Lung (tissue), 12 donors: ENCODE data around the gene TRIM10. TPM values are rescaled to one million over a fixed set of nuclear protein-coding genes. Genes with fewer than 3 reads are reported as not detected.

ENCODE experiments used
- ATAC-seq: fragments of 200-7000 bp; cut with Tn5 transposase; one replicate; pipeline ENCODE4 v1.9.1; 2020; ENCODE audit warnings: moderate number of reproducible peaks; ENCODE audit not compliant: insufficient read depth, low FRiP score
- DNase-seq, 3 donors: peaks; one replicate each; pipeline ENCODE4 v3.0.0-alpha.2; 2013 to 2017
- H3K27ac ChIP-seq, 2 donors: one replicate each; pipeline ENCODE4 v1.5.1; 2013; ENCODE audit warnings: mild to moderate bottlenecking in 2 of 2, moderate library complexity in 2 of 2, control low read depth in 1 of 2, inconsistent platforms in 1 of 2, low read depth in 1 of 2, low read length in 1 of 2
- H3K27me3 ChIP-seq, 3 donors: one replicate each; pipeline ENCODE4 v1.5.1; 2013; ENCODE audit warnings: low read length in 2 of 3; ENCODE audit not compliant: control insufficient read depth in 3 of 3, insufficient read depth in 3 of 3
- H3K36me3 ChIP-seq, 4 donors: one replicate each; pipeline ENCODE4 v1.5.1; 2013; ENCODE audit warnings: low read length in 4 of 4, mild to moderate bottlenecking in 1 of 4, moderate library complexity in 1 of 4; ENCODE audit not compliant: control insufficient read depth in 4 of 4, insufficient read depth in 4 of 4
- H3K4me1 ChIP-seq, 5 donors: one replicate each; pipeline ENCODE4 v1.5.1; 2013; ENCODE audit warnings: low read length in 5 of 5, mild to moderate bottlenecking in 2 of 5, moderate library complexity in 1 of 5; ENCODE audit not compliant: control insufficient read depth in 5 of 5, insufficient read depth in 5 of 5
- H3K4me3 ChIP-seq: one replicate; pipeline ENCODE4 v1.5.1; 2013; ENCODE audit warnings: mild to moderate bottlenecking, control low read depth, moderate library complexity
- H3K9ac ChIP-seq, 2 donors: one replicate each; pipeline ENCODE4 v1.5.1; 2013; ENCODE audit warnings: low read length in 2 of 2, control low read depth in 1 of 2; ENCODE audit not compliant: insufficient read depth in 1 of 2
- H3K9me3 ChIP-seq, 4 donors: one replicate each; pipeline ENCODE4 v1.5.1; 2013; ENCODE audit warnings: low read length in 3 of 4, mild to moderate bottlenecking in 1 of 4, moderate library complexity in 1 of 4; ENCODE audit not compliant: control insufficient read depth in 4 of 4, insufficient read depth in 3 of 4
- CTCF ChIP-seq: IDR thresholded peaks from 2 replicates; pipeline ENCODE4 v1.5.1; 2012; ENCODE audit warnings: mild to moderate bottlenecking; ENCODE audit errors: control extremely low read depth, extremely low read depth
- WGBS, 2 donors: extraction: QIAGEN DNeasy Blood & Tissue Kit; methylation state at CpG; one replicate each; pipeline ENCODE4 v1.1.7; 2013; 5-methylcytosine and 5-hydroxymethylcytosine counted together
- polyA plus RNA-seq, 2 donors: library from polyadenylated mRNA; stranded (reverse); fragments of 200-250 nt; gene quantifications; one replicate each; pipeline ENCODE4 v1.2.1, GENCODE V29; 2013
- total RNA-seq, 2 donors: library from RNA; depleted of rRNA in 1 of 2; stranded (reverse); fragments of >200 nt in 1 of 2; gene quantifications; one replicate each; pipeline ENCODE4 v1.2.1, GENCODE V29; 2014 to 2021
- donor health status: control.
- donor health status: control.
- donor health status: Bipolar disorder and iron deficiency.
- donor health status: healthy.
- donor health status: DM: yes; HTN: yes; CAD: no.

Gene TRIM10
- total and polyA plus RNA-seq, 4 donors = 0.06 to 1.8 (median 0.09) TPM

GRCh38 chr6:30112402-30112994 lies 48.5 kb downstream of the TRIM10 start:
- no peaks in the 10 kb centered on the region for H3K36me3 ChIP-seq
- H3K27ac ChIP-seq = no peak overlapping the region
- TF ChIP-seq CTCF = no peak
- no peak overlapping the region for H3K9ac ChIP-seq
- ATAC-seq (no peak), DNase-seq (no peak)
- no peaks in the 10 kb centered on the region for H3K4me1 ChIP-seq
- 80 to 81% methylated on average over 10 of the region's 10 CpGs for WGBS, 2 donors
- peaks cover 0 to 65% (median 46%) of the 10 kb centered on the region in 3 donors for H3K27me3 ChIP-seq
- no peaks in the 10 kb centered on the region for H3K9me3 ChIP-seq
- H3K4me3 ChIP-seq = no peak overlapping the region

- no peak overlapping the region for H3K9ac ChIP-seq
- peaks cover 0 to 68% (median 48%) of the 10 kb centered on the region in 3 donors for H3K27me3 ChIP-seq
- TF ChIP-seq CTCF = no peak
- no peaks in the 10 kb centered on the region for H3K4me1 ChIP-seq
- H3K27ac ChIP-seq = no peak overlapping the region
- H3K9me3 ChIP-seq = no peaks in the 10 kb centered on the region
- H3K4me3 ChIP-seq = no peak overlapping the region
- 52 to 55% methylated on average over 27 of the region's 27 CpGs for WGBS, 2 donors
- H3K36me3 ChIP-seq = no peaks in the 10 kb centered on the region
- no peak for DNase-seq
- ATAC-seq = no peak
Measured at GRCh38 chr6:30111266-30111856, 49.6 kb downstream of the TRIM10 start.

- Histone ChIP-seq H3K9ac (no peak overlapping the region), H3K27me3 (peaks cover 0 to 63% (median 45%) of the 10 kb centered on the region in 3 donors), H3K4me3 (no peak overlapping the region), H3K9me3 (no peaks in the 10 kb centered on the region), H3K27ac (no peak overlapping the region), H3K36me3 (no peaks in the 10 kb centered on the region), H3K4me1 (peaks cover 6 to 24% (median 10%) of the 10 kb centered on the region in 5 donors)
- ATAC-seq (no peak), DNase-seq (no peak)
- no peak for TF ChIP-seq CTCF
- WGBS, 2 donors = 88 to 89% methylated on average over 2 of the region's 2 CpGs
Measured at GRCh38 chr6:30104661-30105060, 56.4 kb downstream of the TRIM10 start.
